Chondrocyte (in vitro differentiated cells): ENCODE measurements around the gene MYO1D. TPM values are rescaled to one million over a fixed set of nuclear protein-coding genes. Genes with fewer than 3 reads are reported as not detected.
A peak's percentile ranks its signal among the peaks of the same experiment; 100 is the strongest.

Source experiments
- DNase-seq: peaks from one replicate; pipeline ENCODE4 v3.0.0; 2021; ENCODE audit warnings: mixed read lengths, low spot score
- H3K27ac Mint-ChIP-seq: one replicate; pipeline ENCODE4 v1.8.0; 2021; ENCODE audit warnings: mild to moderate bottlenecking, moderate library complexity, mixed read lengths; ENCODE audit not compliant: unreplicated experiment
- H3K27me3 Mint-ChIP-seq: 2 replicates; pipeline ENCODE4 v1.8.0; 2021; ENCODE audit warnings: low read depth, mixed read lengths
- H3K36me3 Mint-ChIP-seq: 2 replicates; pipeline ENCODE4 v1.8.0; 2021; ENCODE audit warnings: low read depth, mixed read lengths
- H3K4me1 Mint-ChIP-seq: 2 replicates; pipeline ENCODE4 v1.8.0; 2021; ENCODE audit warnings: low read depth, mild to moderate bottlenecking, mixed read lengths
- H3K4me3 Mint-ChIP-seq: one replicate; pipeline ENCODE4 v1.8.0; 2021; ENCODE audit warnings: mild to moderate bottlenecking, moderate library complexity, mixed read lengths; ENCODE audit not compliant: unreplicated experiment
- H3K9me3 Mint-ChIP-seq: 2 replicates; pipeline ENCODE4 v1.8.0; 2021; ENCODE audit warnings: low read depth, mixed read lengths
- total RNA-seq: library from RNA; stranded (reverse); gene quantifications from 3 replicates; pipeline ENCODE4 v1.2.1, GENCODE V29; 2021
- TF ChIP-seq, protein P1 (sequence below): fragments of 200-600 bp; sonication (generic); IDR thresholded peaks from 2 replicates; pipeline ENCODE4 v1.5.0; 2021; ENCODE audit warnings: antibody characterized with exemption, mild to moderate bottlenecking, moderate library complexity

The MYO1D gene
- total RNA-seq, 1 donor from 2014 or later, result 107 TPM

DNA sequence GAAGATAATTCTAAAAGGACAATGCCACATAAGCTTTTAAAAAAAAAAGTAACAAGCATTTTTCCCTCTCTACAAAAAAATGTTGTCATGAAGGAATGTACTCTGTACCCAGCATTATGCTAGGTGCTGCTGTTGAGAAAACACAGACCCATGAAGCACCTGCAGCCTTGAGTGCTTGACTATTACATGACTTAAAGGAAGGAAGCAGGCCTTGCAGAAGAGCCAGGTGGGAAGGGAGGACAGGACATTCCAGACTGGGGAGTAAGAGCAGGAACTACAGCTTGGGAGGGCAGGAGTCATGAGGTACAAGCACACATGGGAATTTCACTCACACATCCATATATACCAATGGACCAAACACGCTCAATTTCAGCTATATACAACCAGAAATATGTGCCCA lies 3.8 kb downstream of the MYO1D start:
- H3K36me3 Mint-ChIP-seq, result peaks cover 3% of the 10 kb centered on the region
- TF ChIP-seq, protein P1, sequence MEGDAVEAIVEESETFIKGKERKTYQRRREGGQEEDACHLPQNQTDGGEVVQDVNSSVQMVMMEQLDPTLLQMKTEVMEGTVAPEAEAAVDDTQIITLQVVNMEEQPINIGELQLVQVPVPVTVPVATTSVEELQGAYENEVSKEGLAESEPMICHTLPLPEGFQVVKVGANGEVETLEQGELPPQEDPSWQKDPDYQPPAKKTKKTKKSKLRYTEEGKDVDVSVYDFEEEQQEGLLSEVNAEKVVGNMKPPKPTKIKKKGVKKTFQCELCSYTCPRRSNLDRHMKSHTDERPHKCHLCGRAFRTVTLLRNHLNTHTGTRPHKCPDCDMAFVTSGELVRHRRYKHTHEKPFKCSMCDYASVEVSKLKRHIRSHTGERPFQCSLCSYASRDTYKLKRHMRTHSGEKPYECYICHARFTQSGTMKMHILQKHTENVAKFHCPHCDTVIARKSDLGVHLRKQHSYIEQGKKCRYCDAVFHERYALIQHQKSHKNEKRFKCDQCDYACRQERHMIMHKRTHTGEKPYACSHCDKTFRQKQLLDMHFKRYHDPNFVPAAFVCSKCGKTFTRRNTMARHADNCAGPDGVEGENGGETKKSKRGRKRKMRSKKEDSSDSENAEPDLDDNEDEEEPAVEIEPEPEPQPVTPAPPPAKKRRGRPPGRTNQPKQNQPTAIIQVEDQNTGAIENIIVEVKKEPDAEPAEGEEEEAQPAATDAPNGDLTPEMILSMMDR, result no peak
- H3K27ac Mint-ChIP-seq, result no peak overlapping the region
- H3K4me3 Mint-ChIP-seq, result no peak overlapping the region
- H3K27me3 Mint-ChIP-seq, result no peaks in the 10 kb centered on the region
- H3K4me1 Mint-ChIP-seq, result peaks cover 81% of the 10 kb centered on the region
- DNase-seq, result no peak
- peaks cover 3% of the 10 kb centered on the region for H3K9me3 Mint-ChIP-seq

DNA sequence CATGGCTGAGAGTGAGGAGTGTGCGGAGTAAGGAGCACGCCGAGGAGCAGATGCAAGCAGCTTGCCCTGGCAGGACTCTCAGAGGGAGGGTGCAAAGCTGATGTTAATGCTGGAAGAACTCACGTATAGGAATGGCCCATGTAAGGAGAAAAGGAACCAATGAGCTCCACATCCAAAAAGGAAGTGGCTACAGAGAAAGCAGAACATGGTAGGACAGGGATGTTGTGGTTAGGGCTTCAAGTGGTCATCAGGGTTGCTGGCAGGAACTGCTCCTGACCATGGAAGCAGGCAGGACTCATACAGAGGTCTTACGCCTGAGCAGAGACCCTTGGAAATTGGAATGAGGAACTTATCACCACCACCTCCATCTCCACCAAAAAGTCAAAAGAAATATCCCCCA lies 5.2 kb downstream of the MYO1D start:
- no peaks in the 10 kb centered on the region for H3K27me3 Mint-ChIP-seq
- peaks cover 3% of the 10 kb centered on the region for H3K9me3 Mint-ChIP-seq
- H3K27ac Mint-ChIP-seq, result peak overlapping the region; percentile 60
- no peak for DNase-seq
- H3K4me1 Mint-ChIP-seq, result peaks cover 75% of the 10 kb centered on the region
- no peak overlapping the region for H3K4me3 Mint-ChIP-seq
- TF ChIP-seq, protein P1, result no peak
- peaks cover 3% of the 10 kb centered on the region for H3K36me3 Mint-ChIP-seq

DNA sequence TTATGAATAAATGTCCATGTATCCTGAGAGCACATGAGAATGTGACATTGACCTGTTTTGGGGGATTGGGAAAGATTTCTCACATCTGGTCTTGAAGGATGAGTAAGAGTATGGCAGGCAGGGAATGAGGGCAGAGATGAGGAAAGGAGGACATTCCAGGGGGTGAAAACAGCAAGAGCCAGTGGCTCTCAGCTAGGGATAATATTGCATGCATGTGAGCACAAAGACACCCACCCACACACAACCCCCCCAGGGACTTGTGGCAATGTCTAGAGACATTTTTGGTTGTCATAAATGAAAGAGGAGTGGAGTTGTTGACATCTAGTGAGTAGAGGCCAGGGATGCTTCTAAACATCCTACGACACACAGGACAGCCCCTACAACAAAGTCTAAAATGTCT lies 6.0 kb downstream of the MYO1D start:
- DNase-seq, result no peak
- Mint-ChIP-seq H3K4me3 (no peak overlapping the region), H3K27ac (peak overlapping the region; percentile 60), H3K27me3 (no peaks in the 10 kb centered on the region), H3K9me3 (peaks cover 3% of the 10 kb centered on the region), H3K36me3 (peaks cover 3% of the 10 kb centered on the region), H3K4me1 (peaks cover 80% of the 10 kb centered on the region)
- TF ChIP-seq, protein P1, result no peak

DNA sequence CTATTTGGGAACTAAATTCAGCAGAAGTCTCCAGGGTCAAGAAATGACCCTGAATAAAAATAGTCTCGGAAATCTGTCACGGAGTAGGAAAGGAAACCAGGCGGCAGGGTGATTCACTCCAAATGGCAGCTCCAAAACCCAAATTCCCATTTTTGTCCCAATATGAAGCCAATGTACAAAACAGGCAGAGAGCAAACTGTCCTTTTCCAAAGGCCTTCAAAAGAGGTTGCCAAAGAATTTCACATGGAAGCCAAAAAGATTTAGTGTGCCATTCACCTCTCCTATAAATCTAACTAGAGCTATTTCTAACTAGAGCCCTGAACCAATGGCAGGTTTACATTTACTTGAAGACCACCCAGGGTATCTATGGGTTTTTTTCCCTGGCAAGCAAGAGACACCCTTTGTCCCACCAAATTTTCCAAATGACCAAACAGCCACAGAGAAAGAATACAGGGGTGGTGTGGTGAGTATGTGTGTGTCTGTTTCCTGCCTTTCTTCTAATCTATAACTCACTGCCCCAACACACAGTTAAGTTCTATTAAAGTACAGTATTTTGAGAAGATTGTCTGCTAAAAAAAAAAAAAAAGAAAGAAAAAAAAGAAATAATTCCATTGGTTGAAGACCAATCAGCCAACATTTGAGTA lies 6.8 kb downstream of the MYO1D start:
- Mint-ChIP-seq H3K4me3 (peak overlapping the region; percentile 48), H3K9me3 (peaks cover 3% of the 10 kb centered on the region), H3K36me3 (peaks cover 3% of the 10 kb centered on the region), H3K27me3 (no peaks in the 10 kb centered on the region), H3K4me1 (peaks cover 77% of the 10 kb centered on the region), H3K27ac (peak overlapping the region; percentile 93)
- no peak for DNase-seq
- TF ChIP-seq, protein P1, result no peak

DNA sequence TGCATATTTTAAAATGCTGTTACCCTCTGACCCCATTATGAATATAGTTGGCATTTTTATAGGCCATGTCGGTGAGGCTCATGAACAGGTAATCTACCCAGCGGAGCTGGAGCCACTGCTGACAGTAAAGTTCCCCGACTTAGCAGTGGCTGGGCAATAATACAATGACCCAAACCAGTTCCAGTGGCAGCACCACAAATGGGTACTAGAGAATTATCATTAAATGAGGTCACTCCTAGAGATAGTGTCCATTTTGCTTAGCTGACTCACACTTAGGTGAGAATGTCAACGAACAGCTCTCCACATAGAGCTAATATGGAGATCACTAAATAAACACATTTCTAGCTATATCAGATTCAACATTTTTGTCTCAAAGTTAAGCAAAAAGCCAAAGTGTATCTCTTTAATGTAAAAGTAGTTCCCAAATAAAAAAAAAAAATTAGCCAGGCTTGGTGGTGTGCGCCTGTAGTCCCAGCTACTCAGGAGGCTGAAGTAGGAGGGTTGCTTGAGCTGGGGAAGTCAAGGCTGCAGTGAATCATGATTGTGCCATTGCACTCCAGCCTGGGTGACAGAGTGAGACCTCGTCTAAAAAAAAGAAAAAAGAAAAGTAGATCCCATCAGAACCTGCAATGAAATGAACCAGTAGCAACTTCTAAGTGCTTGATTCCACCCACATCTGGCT lies 7.4 kb downstream of the MYO1D start:
- Mint-ChIP-seq H3K4me3 (peak overlapping the region; percentile 48), H3K27me3 (no peaks in the 10 kb centered on the region), H3K4me1 (peaks cover 72% of the 10 kb centered on the region), H3K36me3 (peaks cover 3% of the 10 kb centered on the region), H3K9me3 (peaks cover 3% of the 10 kb centered on the region), H3K27ac (peak overlapping the region; percentile 93)
- DNase-seq, result no peak
- TF ChIP-seq, protein P1, result no peak
